Measurements from ENCODE around the gene KCNQ1. TPM values are rescaled to one million over a fixed set of nuclear protein-coding genes. Genes with fewer than 3 reads are reported as not detected.

Gene KCNQ1
- total RNA-seq, 3 donors from 2014 or later (not counting 1 experiment from before 2014, with no cell fraction given) = 1.9 to 7.8 (median 3.3) TPM

- no peak for TF ChIP-seq CTCF (IDR thresholded peaks at IDR 0.05)
- no peak overlapping the region for H3K27ac Mint-ChIP-seq
- Histone ChIP-seq H3K27me3 (ENCODE audit: control insufficient read depth, insufficient read depth, low read length) (peaks cover 4% of the 10 kb centered on the region), H3K9me3 (ENCODE audit: control insufficient read depth, insufficient read depth, low read length) (no peaks in the 10 kb centered on the region), H3K36me3 (ENCODE audit: control insufficient read depth, insufficient read depth, low read length) (no peaks in the 10 kb centered on the region), H3K27ac (ENCODE audit: low read length) (no peak overlapping the region), H3K4me1 (ENCODE audit: control insufficient read depth, insufficient read depth, low read length) (peaks cover 11% of the 10 kb centered on the region), H3K4me3 (ENCODE audit: low read length) (no peak overlapping the region)
- intact Hi-C loops (cut with micrococcal nuclease) = no loop called here
- ATAC-seq (no peak), DNase-seq (no peak)
- no peak overlapping the region for H3K4me3 Mint-ChIP-seq
- H3K27me3 Mint-ChIP-seq (ENCODE audit: low read depth in 2 of 2) = peaks cover 13 to 20% of the 10 kb centered on the region in 2 donors
- H3K36me3 Mint-ChIP-seq = no peaks in the 10 kb centered on the region
- WGBS (ENCODE audit: insufficient coverage) = 92% methylated on average over 4 of the region's 4 CpGs
- no peaks in the 10 kb centered on the region for H3K9me3 Mint-ChIP-seq
- peaks cover 0 to 6% of the 10 kb centered on the region in 2 donors for H3K4me1 Mint-ChIP-seq
Observed at GRCh38 chr11:2793701-2794045, 348.9 kb downstream of the KCNQ1 start.

GRCh38 chr11:2794046-2794967, 349.5 kb downstream of the KCNQ1 start:
- H3K4me1 ChIP-seq (ENCODE audit: control insufficient read depth, insufficient read depth, low read length) = peaks cover 11% of the 10 kb centered on the region
- intact Hi-C loops (cut with micrococcal nuclease) = no loop called here
- Mint-ChIP-seq H3K4me3 (no peak overlapping the region), H3K4me1 (peaks cover 0 to 6% of the 10 kb centered on the region in 2 donors), H3K9me3 (no peaks in the 10 kb centered on the region), H3K27ac (no peak overlapping the region), H3K36me3 (no peaks in the 10 kb centered on the region), H3K27me3 (ENCODE audit: low read depth in 2 of 2) (peaks cover 14% of the 10 kb centered on the region in 2 donors)
- TF ChIP-seq CTCF (IDR thresholded peaks at IDR 0.05) = no peak
- peaks cover 3% of the 10 kb centered on the region for H3K27me3 ChIP-seq (ENCODE audit: control insufficient read depth, insufficient read depth, low read length)
- ATAC-seq (no peak), DNase-seq (no peak)
- no peak overlapping the region for H3K4me3 ChIP-seq (ENCODE audit: low read length)
- no peaks in the 10 kb centered on the region for H3K9me3 ChIP-seq (ENCODE audit: control insufficient read depth, insufficient read depth, low read length)
- H3K36me3 ChIP-seq (ENCODE audit: control insufficient read depth, insufficient read depth, low read length) = no peaks in the 10 kb centered on the region
- no peak overlapping the region for H3K27ac ChIP-seq (ENCODE audit: low read length)
- WGBS (ENCODE audit: insufficient coverage) = 65% methylated on average over 18 of the region's 18 CpGs

- H3K27me3 Mint-ChIP-seq (ENCODE audit: low read depth in 2 of 2) = peaks cover 7 to 13% of the 10 kb centered on the region in 2 donors
- peaks cover 3% of the 10 kb centered on the region for H3K27me3 ChIP-seq (ENCODE audit: control insufficient read depth, insufficient read depth, low read length)
- no peaks in the 10 kb centered on the region for H3K9me3 ChIP-seq (ENCODE audit: control insufficient read depth, insufficient read depth, low read length)
- DNase-seq (peak in 1 of 2 donors; percentile 7), ATAC-seq (no peak)
- TF ChIP-seq CTCF (IDR thresholded peaks at IDR 0.05) = no peak
- peaks cover 0 to 6% of the 10 kb centered on the region in 2 donors for H3K4me1 Mint-ChIP-seq
- H3K27ac ChIP-seq (ENCODE audit: low read length) = no peak overlapping the region
- H3K9me3 Mint-ChIP-seq = no peaks in the 10 kb centered on the region
- no peak overlapping the region for H3K27ac Mint-ChIP-seq
- H3K4me3 ChIP-seq (ENCODE audit: low read length) = no peak overlapping the region
- H3K36me3 ChIP-seq (ENCODE audit: control insufficient read depth, insufficient read depth, low read length) = no peaks in the 10 kb centered on the region
- intact Hi-C loops (cut with micrococcal nuclease) = no loop called here
- 88% methylated on average over 8 of the region's 12 CpGs for WGBS (ENCODE audit: insufficient coverage)
- no peak overlapping the region for H3K4me3 Mint-ChIP-seq
- H3K4me1 ChIP-seq (ENCODE audit: control insufficient read depth, insufficient read depth, low read length) = peaks cover 11% of the 10 kb centered on the region
- H3K36me3 Mint-ChIP-seq = no peaks in the 10 kb centered on the region
Observed at GRCh38 chr11:2794968-2795322, 350.1 kb downstream of the KCNQ1 start.
